ENCODE results near the gene UGT1A5.

The UGT1A5 gene

GRCh38 chr2:233673896-233674295 lies 38.8 kb upstream of the UGT1A5 start:
- Mint-ChIP-seq H3K9me3 (peaks cover 5% of the 10 kb centered on the region), H3K4me1 (peaks cover 9% of the 10 kb centered on the region), H3K4me3 (no peak overlapping the region), H3K27ac (no peak overlapping the region), H3K36me3 (ENCODE audit: low read depth) (no peaks in the 10 kb centered on the region), H3K27me3 (ENCODE audit: low read depth, poor library complexity) (peaks cover 16% of the 10 kb centered on the region)
- no peak for DNase-seq
- TF ChIP-seq, protein P1, sequence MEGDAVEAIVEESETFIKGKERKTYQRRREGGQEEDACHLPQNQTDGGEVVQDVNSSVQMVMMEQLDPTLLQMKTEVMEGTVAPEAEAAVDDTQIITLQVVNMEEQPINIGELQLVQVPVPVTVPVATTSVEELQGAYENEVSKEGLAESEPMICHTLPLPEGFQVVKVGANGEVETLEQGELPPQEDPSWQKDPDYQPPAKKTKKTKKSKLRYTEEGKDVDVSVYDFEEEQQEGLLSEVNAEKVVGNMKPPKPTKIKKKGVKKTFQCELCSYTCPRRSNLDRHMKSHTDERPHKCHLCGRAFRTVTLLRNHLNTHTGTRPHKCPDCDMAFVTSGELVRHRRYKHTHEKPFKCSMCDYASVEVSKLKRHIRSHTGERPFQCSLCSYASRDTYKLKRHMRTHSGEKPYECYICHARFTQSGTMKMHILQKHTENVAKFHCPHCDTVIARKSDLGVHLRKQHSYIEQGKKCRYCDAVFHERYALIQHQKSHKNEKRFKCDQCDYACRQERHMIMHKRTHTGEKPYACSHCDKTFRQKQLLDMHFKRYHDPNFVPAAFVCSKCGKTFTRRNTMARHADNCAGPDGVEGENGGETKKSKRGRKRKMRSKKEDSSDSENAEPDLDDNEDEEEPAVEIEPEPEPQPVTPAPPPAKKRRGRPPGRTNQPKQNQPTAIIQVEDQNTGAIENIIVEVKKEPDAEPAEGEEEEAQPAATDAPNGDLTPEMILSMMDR (IDR thresholded peaks at IDR 0.05), result no peak

DNA sequence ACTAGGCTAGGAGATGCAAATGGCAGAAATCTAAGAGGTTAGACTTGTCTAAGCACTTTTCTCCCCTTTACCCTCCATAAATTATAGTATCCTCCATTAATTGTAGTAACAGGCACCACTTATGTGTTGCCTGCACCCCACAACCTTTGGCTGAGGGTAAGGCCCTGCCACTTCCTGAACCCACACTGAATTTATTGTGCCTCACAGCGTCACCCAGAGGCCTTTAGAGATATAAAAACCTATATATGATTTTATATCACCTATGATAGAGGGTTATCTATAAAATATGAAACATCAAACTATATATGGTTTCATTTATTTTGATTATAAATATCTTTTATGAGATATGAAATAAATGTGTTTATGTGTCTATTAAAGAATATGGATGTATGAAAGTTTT lies 38.4 kb upstream of the UGT1A5 start:
- TF ChIP-seq, protein P1 (IDR thresholded peaks at IDR 0.05), result no peak
- peaks cover 5% of the 10 kb centered on the region for H3K9me3 Mint-ChIP-seq

GRCh38 chr2:233674995-233675394 lies 37.7 kb upstream of the UGT1A5 start:
- Mint-ChIP-seq H3K36me3 (ENCODE audit: low read depth) (no peaks in the 10 kb centered on the region), H3K4me1 (peaks cover 9% of the 10 kb centered on the region), H3K27me3 (ENCODE audit: low read depth, poor library complexity) (peaks cover 20% of the 10 kb centered on the region), H3K27ac (no peak overlapping the region), H3K4me3 (no peak overlapping the region), H3K9me3 (peaks cover 5% of the 10 kb centered on the region)
- no peak for DNase-seq
- TF ChIP-seq, protein P1 (IDR thresholded peaks at IDR 0.05), result no peak

More for the DNA sequence above, 38.4 kb upstream of the UGT1A5 start:
- DNase-seq, result no peak
- Mint-ChIP-seq H3K27ac (no peak overlapping the region), H3K4me3 (no peak overlapping the region), H3K36me3 (ENCODE audit: low read depth) (no peaks in the 10 kb centered on the region), H3K27me3 (ENCODE audit: low read depth, poor library complexity) (peaks cover 16% of the 10 kb centered on the region), H3K4me1 (peaks cover 9% of the 10 kb centered on the region)

DNA sequence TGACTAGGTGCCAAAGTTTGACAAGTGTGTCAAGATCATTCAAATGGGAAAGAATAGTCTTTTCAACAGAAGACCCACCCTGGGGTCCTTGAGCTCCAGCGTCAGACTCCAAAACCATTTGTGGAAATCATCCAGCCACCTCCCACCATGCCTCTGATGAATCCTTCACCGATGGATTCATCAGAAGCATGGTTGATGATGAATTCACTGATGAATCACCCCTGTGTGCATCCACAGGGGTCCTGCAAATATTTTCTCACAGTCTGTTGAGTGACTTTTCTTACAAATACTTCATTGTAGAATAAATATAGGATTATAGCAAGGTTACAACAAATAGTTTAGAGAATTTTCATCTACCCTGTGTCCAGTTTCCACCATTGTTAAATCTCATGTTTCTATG lies 36.7 kb upstream of the UGT1A5 start:
- Mint-ChIP-seq H3K4me1 (peaks cover 9% of the 10 kb centered on the region), H3K9me3 (no peaks in the 10 kb centered on the region), H3K27me3 (ENCODE audit: low read depth, poor library complexity) (peaks cover 20% of the 10 kb centered on the region), H3K36me3 (ENCODE audit: low read depth) (no peaks in the 10 kb centered on the region), H3K27ac (no peak overlapping the region), H3K4me3 (no peak overlapping the region)
- TF ChIP-seq, protein P1 (IDR thresholded peaks at IDR 0.05), result no peak
- no peak for DNase-seq

DNA sequence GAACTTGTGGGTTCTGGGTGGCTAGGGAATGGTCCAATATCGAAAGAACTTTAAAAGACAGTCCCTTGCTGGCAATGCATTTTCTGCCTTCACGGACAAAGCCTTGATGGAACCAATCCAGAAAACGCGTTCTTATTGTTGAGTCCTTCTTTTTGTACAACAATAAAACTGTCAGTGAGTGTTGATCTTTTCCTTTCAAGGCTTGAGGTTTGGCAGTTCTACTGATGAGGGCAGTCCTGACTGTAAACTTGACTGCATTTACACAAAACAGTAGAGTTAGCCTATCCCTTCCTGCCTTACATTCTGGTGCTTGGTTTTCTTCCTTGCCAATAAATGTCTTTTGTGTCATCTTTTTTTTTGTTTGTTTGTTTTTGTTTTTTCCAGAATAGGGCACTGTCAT lies 33.5 kb upstream of the UGT1A5 start:
- Mint-ChIP-seq H3K4me1 (peaks cover 9% of the 10 kb centered on the region), H3K27ac (no peak overlapping the region), H3K27me3 (ENCODE audit: low read depth, poor library complexity) (peaks cover 9% of the 10 kb centered on the region), H3K9me3 (no peaks in the 10 kb centered on the region), H3K4me3 (no peak overlapping the region), H3K36me3 (ENCODE audit: low read depth) (no peaks in the 10 kb centered on the region)
- no peak for DNase-seq
- TF ChIP-seq, protein P1 (IDR thresholded peaks at IDR 0.05), result no peak

DNA sequence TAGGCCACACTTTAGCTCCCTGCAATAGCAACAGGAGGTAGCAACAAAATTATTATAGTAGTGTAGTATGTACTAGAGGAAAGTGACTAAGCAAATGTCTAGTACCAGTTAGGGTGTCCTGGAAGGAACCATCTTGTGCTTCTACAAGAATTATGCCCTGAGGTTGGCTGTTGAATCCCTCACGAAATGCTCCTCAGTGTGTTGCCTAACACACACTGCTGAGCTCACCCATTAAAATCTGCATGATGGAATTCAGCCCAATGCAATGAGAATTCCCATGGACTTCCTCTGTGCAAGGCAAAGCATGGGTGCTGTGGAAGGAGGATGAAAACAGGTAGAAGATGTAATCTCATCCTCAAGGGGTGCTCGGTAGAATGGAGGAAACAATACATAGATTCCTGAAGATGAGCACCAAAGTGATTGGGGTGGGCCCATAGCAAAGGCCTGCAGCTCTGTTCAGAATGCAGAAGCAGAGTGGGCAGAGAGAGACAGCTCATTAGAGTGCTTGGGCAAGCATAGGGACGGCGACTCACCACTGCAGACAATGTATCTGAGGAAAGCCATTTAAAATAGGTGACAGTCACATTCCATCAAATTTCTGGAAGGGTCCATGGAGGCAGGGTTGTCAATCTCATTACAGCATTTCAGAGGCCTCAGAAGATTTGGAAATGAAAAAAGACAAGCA lies 32.2 kb upstream of the UGT1A5 start:
- TF ChIP-seq, protein P1 (IDR thresholded peaks at IDR 0.05), result no peak
- H3K4me3 Mint-ChIP-seq, result no peak overlapping the region
- no peak overlapping the region for H3K27ac Mint-ChIP-seq
- peaks cover 9% of the 10 kb centered on the region for H3K27me3 Mint-ChIP-seq (ENCODE audit: low read depth, poor library complexity)
- no peaks in the 10 kb centered on the region for H3K4me1 Mint-ChIP-seq
- no peaks in the 10 kb centered on the region for H3K36me3 Mint-ChIP-seq (ENCODE audit: low read depth)
- DNase-seq, result no peak
- no peaks in the 10 kb centered on the region for H3K9me3 Mint-ChIP-seq

Data from nephron progenitor cell (in vitro differentiated cells).